Activated CD4-positive, alpha-beta T cell treated with anti-CD3 and anti-CD28 coated beads, Interleukin-2, amount 10 ng/mL, durations not matched to agents 24 days and 14 days (primary cell): ENCODE measurements around the gene HS3ST5. TPM values are rescaled to one million over a fixed set of nuclear protein-coding genes. Genes with fewer than 3 reads are reported as not detected.

ENCODE experiments used
- DNase-seq: peaks from one replicate; pipeline ENCODE4 v3.0.0; 2022
- H3K27ac Mint-ChIP-seq: one replicate; pipeline ENCODE4 v1.8.0; 2022; ENCODE audit warnings: mild to moderate bottlenecking, mixed read lengths
- H3K27me3 Mint-ChIP-seq: one replicate; pipeline ENCODE4 v1.8.0; 2022; ENCODE audit warnings: mixed read lengths
- H3K36me3 Mint-ChIP-seq: one replicate; pipeline ENCODE4 v1.8.0; 2022; ENCODE audit warnings: low read depth, mild to moderate bottlenecking, mixed read lengths
- H3K4me1 Mint-ChIP-seq: one replicate; pipeline ENCODE4 v1.8.0; 2021; ENCODE audit warnings: mixed read lengths
- H3K4me3 Mint-ChIP-seq: one replicate; pipeline ENCODE4 v1.8.0; 2022; ENCODE audit warnings: mild to moderate bottlenecking, moderate library complexity, mixed read lengths
- H3K9me3 Mint-ChIP-seq: one replicate; pipeline ENCODE4 v1.8.0; 2021; ENCODE audit warnings: mixed read lengths
- intact Hi-C: fragments of 100-400 bp; cut with micrococcal nuclease; formaldehyde crosslinking; loops from one replicate; pipeline ENCODE4 v1.15.1; 2023
- total RNA-seq: library from RNA; stranded (reverse); gene quantifications from 2 replicates; pipeline ENCODE4 v1.2.3, GENCODE V29; 2022

The HS3ST5 gene
- not detected in 2 replicates for total RNA-seq

- peaks cover 5% of the 10 kb centered on the region for H3K4me1 Mint-ChIP-seq
- H3K36me3 Mint-ChIP-seq, result no peaks in the 10 kb centered on the region
- intact Hi-C loops, result no loop called here
- no peak for DNase-seq
- peaks cover 44% of the 10 kb centered on the region for H3K27me3 Mint-ChIP-seq
- H3K9me3 Mint-ChIP-seq, result no peaks in the 10 kb centered on the region
- peak within 1 kb of the TSS; percentile 59 for H3K4me3 Mint-ChIP-seq
- no peak within 1 kb of the TSS for H3K27ac Mint-ChIP-seq
Observed at GRCh38 chr6:114342826-114343781, at the start of gene HS3ST5. TSS of gene HS3ST5 (minus strand) at chr6:114343023. CDS start at chr6:114062845, 280,178 bp downstream.

- H3K9me3 Mint-ChIP-seq, result no peaks in the 10 kb centered on the region
- no peaks in the 10 kb centered on the region for H3K27me3 Mint-ChIP-seq
- intact Hi-C loops, result no loop called here
- H3K4me3 Mint-ChIP-seq, result no peak overlapping the region
- no peaks in the 10 kb centered on the region for H3K36me3 Mint-ChIP-seq
- H3K27ac Mint-ChIP-seq, result no peak overlapping the region
- H3K4me1 Mint-ChIP-seq, result no peaks in the 10 kb centered on the region
- no peak for DNase-seq
Observed at GRCh38 chr6:114390176-114390575, 47.4 kb upstream of the HS3ST5 start.

GRCh38 chr6:114389111-114389510 lies 46.3 kb upstream of the HS3ST5 start:
- no peaks in the 10 kb centered on the region for H3K9me3 Mint-ChIP-seq
- no peak overlapping the region for H3K27ac Mint-ChIP-seq
- no peaks in the 10 kb centered on the region for H3K36me3 Mint-ChIP-seq
- H3K4me3 Mint-ChIP-seq, result no peak overlapping the region
- DNase-seq, result no peak
- intact Hi-C loops, result no loop called here
- no peaks in the 10 kb centered on the region for H3K4me1 Mint-ChIP-seq
- H3K27me3 Mint-ChIP-seq, result no peaks in the 10 kb centered on the region

GRCh38 chr6:114382406-114382805 lies 39.6 kb upstream of the HS3ST5 start:
- Mint-ChIP-seq H3K27me3 (no peaks in the 10 kb centered on the region), H3K27ac (no peak overlapping the region), H3K4me3 (no peak overlapping the region), H3K4me1 (no peaks in the 10 kb centered on the region), H3K36me3 (no peaks in the 10 kb centered on the region), H3K9me3 (no peaks in the 10 kb centered on the region)
- intact Hi-C loops, result no loop called here
- DNase-seq, result no peak

- DNase-seq, result no peak
- Mint-ChIP-seq H3K27ac (no peak overlapping the region), H3K36me3 (no peaks in the 10 kb centered on the region), H3K4me3 (no peak overlapping the region), H3K27me3 (no peaks in the 10 kb centered on the region), H3K4me1 (no peaks in the 10 kb centered on the region), H3K9me3 (no peaks in the 10 kb centered on the region)
- intact Hi-C loops, result no loop called here
Observed at GRCh38 chr6:114377881-114378280, 35.1 kb upstream of the HS3ST5 start.

- intact Hi-C loops, result no loop called here
- H3K27me3 Mint-ChIP-seq, result no peaks in the 10 kb centered on the region
- DNase-seq, result no peak
- H3K36me3 Mint-ChIP-seq, result no peaks in the 10 kb centered on the region
- no peaks in the 10 kb centered on the region for H3K4me1 Mint-ChIP-seq
- no peak overlapping the region for H3K27ac Mint-ChIP-seq
- H3K9me3 Mint-ChIP-seq, result no peaks in the 10 kb centered on the region
- no peak overlapping the region for H3K4me3 Mint-ChIP-seq
Observed at GRCh38 chr6:114376611-114377175, 33.9 kb upstream of the HS3ST5 start.

GRCh38 chr6:114375541-114376192 lies 32.8 kb upstream of the HS3ST5 start:
- intact Hi-C loops, result no loop called here
- Mint-ChIP-seq H3K36me3 (no peaks in the 10 kb centered on the region), H3K4me1 (no peaks in the 10 kb centered on the region), H3K4me3 (no peak overlapping the region), H3K9me3 (no peaks in the 10 kb centered on the region), H3K27ac (no peak overlapping the region), H3K27me3 (no peaks in the 10 kb centered on the region)
- no peak for DNase-seq

GRCh38 chr6:114367315-114367961 lies 24.6 kb upstream of the HS3ST5 start:
- Mint-ChIP-seq H3K36me3 (no peaks in the 10 kb centered on the region), H3K4me3 (no peak overlapping the region), H3K9me3 (no peaks in the 10 kb centered on the region), H3K27ac (no peak overlapping the region), H3K27me3 (no peaks in the 10 kb centered on the region), H3K4me1 (no peaks in the 10 kb centered on the region)
- intact Hi-C loops, result no loop called here
- DNase-seq, result no peak

GRCh38 chr6:114366899-114367298 lies 24.1 kb upstream of the HS3ST5 start:
- Mint-ChIP-seq H3K27me3 (no peaks in the 10 kb centered on the region), H3K4me3 (no peak overlapping the region)

GRCh38 chr6:114364301-114364700 lies 21.5 kb upstream of the HS3ST5 start:
- no peak overlapping the region for H3K4me3 Mint-ChIP-seq
- no peaks in the 10 kb centered on the region for H3K27me3 Mint-ChIP-seq
- no peaks in the 10 kb centered on the region for H3K9me3 Mint-ChIP-seq
- no peak for DNase-seq
- H3K36me3 Mint-ChIP-seq, result no peaks in the 10 kb centered on the region
- no peaks in the 10 kb centered on the region for H3K4me1 Mint-ChIP-seq
- intact Hi-C loops, result no loop called here
- H3K27ac Mint-ChIP-seq, result no peak overlapping the region

More at GRCh38 chr6:114366899-114367298, 24.1 kb upstream of the HS3ST5 start:
- no peaks in the 10 kb centered on the region for H3K36me3 Mint-ChIP-seq
- DNase-seq, result no peak
- no peaks in the 10 kb centered on the region for H3K4me1 Mint-ChIP-seq
- intact Hi-C loops, result no loop called here
- no peak overlapping the region for H3K27ac Mint-ChIP-seq
- H3K9me3 Mint-ChIP-seq, result no peaks in the 10 kb centered on the region

- H3K9me3 Mint-ChIP-seq, result no peaks in the 10 kb centered on the region
- no peak overlapping the region for H3K27ac Mint-ChIP-seq
- no peak for DNase-seq
- H3K4me3 Mint-ChIP-seq, result no peak overlapping the region
- intact Hi-C loops, result no loop called here
- no peaks in the 10 kb centered on the region for H3K36me3 Mint-ChIP-seq
- H3K4me1 Mint-ChIP-seq, result no peaks in the 10 kb centered on the region
- H3K27me3 Mint-ChIP-seq, result no peaks in the 10 kb centered on the region
Observed at GRCh38 chr6:114362957-114363356, 20.1 kb upstream of the HS3ST5 start.

- Mint-ChIP-seq H3K4me3 (no peak overlapping the region), H3K9me3 (no peaks in the 10 kb centered on the region), H3K27me3 (no peaks in the 10 kb centered on the region), H3K4me1 (no peaks in the 10 kb centered on the region), H3K36me3 (no peaks in the 10 kb centered on the region), H3K27ac (no peak overlapping the region)
- no peak for DNase-seq
- intact Hi-C loops, result no loop called here
Observed at GRCh38 chr6:114362396-114362795, 19.6 kb upstream of the HS3ST5 start.

GRCh38 chr6:114361036-114361435 lies 18.2 kb upstream of the HS3ST5 start:
- H3K27ac Mint-ChIP-seq, result no peak overlapping the region
- H3K9me3 Mint-ChIP-seq, result no peaks in the 10 kb centered on the region
- no peaks in the 10 kb centered on the region for H3K36me3 Mint-ChIP-seq
- H3K27me3 Mint-ChIP-seq, result no peaks in the 10 kb centered on the region
- DNase-seq, result no peak
- H3K4me3 Mint-ChIP-seq, result no peak overlapping the region
- intact Hi-C loops, result no loop called here
- no peaks in the 10 kb centered on the region for H3K4me1 Mint-ChIP-seq

GRCh38 chr6:114355300-114355699 lies 12.5 kb upstream of the HS3ST5 start:
- no peak for DNase-seq
- H3K27me3 Mint-ChIP-seq, result no peaks in the 10 kb centered on the region
- H3K4me3 Mint-ChIP-seq, result no peak overlapping the region
- no peak overlapping the region for H3K27ac Mint-ChIP-seq
- no peaks in the 10 kb centered on the region for H3K36me3 Mint-ChIP-seq
- H3K9me3 Mint-ChIP-seq, result no peaks in the 10 kb centered on the region
- intact Hi-C loops, result no loop called here
- no peaks in the 10 kb centered on the region for H3K4me1 Mint-ChIP-seq
